Bone marrow (tissue), 2 donors: ENCODE measurements around the gene KRTAP19-3.
"Not testable (repeated sequence)": the region's sequence is repeated elsewhere in the genome, so short reads cannot be mapped to it uniquely, and the experiment has no call there.

Source experiments
- DNase-seq, 2 donors: peaks; one replicate each; lab custom pipeline; 2025; lab: John Stamatoyannopoulos, UW

Gene KRTAP19-3

DNA sequence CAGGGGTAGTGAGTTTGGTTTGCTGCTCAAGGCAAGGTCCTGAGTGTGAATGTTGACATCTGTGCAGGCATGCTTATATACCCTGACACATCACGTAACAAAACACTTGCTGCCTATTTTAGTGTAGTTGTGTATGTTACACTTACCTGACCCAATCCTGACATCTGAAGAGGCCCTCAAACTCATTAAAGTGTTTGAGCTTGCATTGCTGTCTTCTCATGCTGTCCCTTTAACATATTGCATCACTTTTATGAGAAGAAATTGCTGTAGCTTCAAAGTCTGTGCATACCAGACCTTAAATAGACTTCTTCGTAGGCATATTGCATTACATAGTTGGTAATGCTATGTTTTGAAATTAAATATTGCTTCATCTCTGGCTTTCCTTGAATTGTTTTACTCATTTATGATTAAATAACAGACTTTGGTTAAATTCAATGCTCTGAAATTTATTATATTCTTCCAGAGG, at the start of gene KRTAP19-3:
TSS of gene KRTAP19-3 (minus strand) at position 51 of the 466 bp plus-strand sequence. CDS start 56 bp downstream, outside the sequence.
- DNase-seq = no peak

GRCh38 chr21:30518876-30519275, 27.1 kb upstream of the KRTAP19-3 start:
- DNase-seq = no peak

- no peak for DNase-seq
These were observed 23.9 kb upstream of the KRTAP19-3 start for GRCh38 chr21:30515681-30516080.

DNA sequence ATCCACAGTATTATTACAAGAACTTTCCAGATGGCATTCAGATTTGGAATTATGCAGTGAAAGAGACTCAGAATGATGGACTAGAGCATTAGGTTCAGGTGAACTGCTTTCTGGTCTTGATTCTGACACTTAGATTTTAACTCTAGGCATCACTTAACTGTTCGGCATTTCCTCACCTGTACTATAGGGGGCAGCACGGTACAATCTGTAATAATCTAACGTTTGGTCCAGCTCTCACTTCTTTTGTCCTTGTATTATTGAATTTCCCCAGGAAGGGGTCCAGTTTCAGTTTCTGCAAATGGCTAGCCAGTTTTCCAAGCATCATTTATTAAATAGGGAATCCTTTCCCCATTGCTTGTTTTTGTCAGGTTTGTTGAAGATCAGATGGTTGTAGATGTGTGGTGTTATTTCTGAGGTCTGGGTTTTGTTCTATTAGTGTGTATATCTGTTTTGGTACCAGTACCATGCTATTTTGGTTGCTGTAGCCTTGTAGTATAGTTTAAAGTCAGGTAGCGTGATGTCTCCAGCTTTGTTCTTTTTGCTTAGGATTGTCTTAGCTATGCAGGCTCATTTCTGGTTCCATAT, 13.9 kb upstream of the KRTAP19-3 start:
- DNase-seq = not testable (repeated sequence)

- DNase-seq = no peak
These were observed 10.2 kb upstream of the KRTAP19-3 start, which contains the start of gene KRTAP19-5 for GRCh38 chr21:30502041-30502440. TSS of gene KRTAP19-5 (minus strand) at chr21:30502141. CDS start at chr21:30502090, 51 bp downstream.

DNA sequence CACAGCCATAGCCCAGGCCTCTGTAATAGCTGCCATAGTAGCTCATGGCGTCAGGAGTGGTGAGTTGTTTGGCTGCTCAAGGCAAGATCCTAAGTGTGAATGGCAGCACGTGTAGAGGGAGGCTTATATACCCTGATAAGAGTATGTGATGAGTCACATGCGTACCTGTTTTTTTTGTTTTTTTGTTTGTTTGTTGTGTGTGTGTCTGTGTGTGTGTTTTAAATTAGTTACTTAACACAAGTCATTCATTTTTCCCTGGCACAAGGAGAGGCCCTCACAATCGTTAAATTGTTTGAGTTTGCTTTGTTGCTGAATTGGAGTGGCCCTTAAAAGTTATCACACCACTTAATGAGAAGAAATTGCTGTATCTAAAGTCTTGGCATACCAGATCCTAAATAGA, 5.3 kb upstream of the KRTAP19-3 start, which contains the start of gene KRTAP19-4:
TSS of gene KRTAP19-4 (minus strand) at position 101 of the 400 bp plus-strand sequence. CDS start at position 46, 55 bp downstream.
- DNase-seq = no peak

- no peak for DNase-seq
These were observed 4.5 kb downstream of the KRTAP19-3 start, which contains the start of gene KRTAP19-2 for GRCh38 chr21:30487336-30487735. TSS of gene KRTAP19-2 (minus strand) at chr21:30487436. CDS start at chr21:30487348, 88 bp downstream.

DNA sequence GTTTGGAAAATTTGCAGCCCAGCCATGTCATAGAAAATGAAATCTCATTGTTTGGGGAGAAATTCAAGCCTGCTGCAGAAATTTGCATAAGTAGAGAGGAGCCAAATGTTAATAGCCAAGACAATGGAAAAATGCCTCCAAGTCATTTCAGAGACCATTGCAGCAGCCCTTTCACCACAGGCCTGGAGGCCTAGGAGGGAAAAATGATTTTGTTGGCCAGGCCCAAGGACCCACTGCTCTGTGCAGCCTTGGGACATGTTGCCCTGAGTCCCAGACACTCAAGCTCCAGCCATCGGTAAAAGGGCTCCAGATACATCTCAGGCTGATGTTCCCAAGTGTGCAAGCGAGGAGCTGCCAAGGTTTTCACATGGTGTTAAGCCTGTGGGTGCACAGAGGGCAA, 5.6 kb downstream of the KRTAP19-3 start:
- DNase-seq = no peak

DNA sequence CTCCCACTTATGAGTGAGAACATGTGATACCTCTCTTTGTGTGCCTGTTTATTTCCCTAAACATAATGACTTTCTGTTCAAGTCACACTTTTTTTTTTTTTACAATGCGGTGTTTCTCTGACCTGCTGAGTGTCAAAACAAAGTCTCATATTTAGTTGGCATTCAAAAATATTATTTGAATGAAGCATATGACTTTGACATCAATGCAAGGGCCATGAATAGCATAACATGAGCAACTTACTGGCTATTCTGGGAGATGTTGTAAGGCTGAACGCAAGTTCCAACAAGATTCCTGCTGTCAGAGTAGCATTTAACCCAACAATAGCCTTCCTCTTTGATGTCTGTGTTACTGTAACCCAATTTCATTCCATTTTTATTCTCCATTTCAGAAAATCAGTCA, 9.7 kb downstream of the KRTAP19-3 start:
- DNase-seq = no peak

DNA sequence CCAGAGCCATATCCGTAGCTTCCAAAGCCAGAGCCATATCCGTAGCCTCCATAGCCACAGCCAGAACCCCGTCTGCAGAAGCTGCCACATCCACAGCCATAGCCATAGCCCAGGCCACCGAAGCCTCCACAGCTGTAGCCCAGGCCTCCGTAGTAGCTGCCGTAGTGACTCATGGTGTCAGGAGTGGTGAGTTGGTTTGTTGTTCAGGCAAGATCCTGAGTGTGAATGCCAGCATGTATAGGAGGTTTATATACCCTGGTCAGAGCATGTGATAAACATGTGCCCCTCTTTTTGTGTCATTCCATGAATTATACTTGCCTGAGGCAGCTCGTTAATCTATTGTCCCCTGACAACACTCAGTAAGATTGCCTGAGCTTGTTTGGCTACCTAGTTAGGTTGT, 11.7 kb downstream of the KRTAP19-3 start, which contains the start of gene KRTAP19-1:
TSS of gene KRTAP19-1 (minus strand) at position 223 of the 400 bp plus-strand sequence. CDS start at position 173, 50 bp downstream.
- no peak for DNase-seq

- DNase-seq = no peak
These were observed 12.6 kb downstream of the KRTAP19-3 start for GRCh38 chr21:30479259-30479658.

GRCh38 chr21:30478004-30478403, 13.8 kb downstream of the KRTAP19-3 start:
- no peak for DNase-seq

GRCh38 chr21:30468900-30469714, 22.7 kb downstream of the KRTAP19-3 start:
- no peak for DNase-seq

DNA sequence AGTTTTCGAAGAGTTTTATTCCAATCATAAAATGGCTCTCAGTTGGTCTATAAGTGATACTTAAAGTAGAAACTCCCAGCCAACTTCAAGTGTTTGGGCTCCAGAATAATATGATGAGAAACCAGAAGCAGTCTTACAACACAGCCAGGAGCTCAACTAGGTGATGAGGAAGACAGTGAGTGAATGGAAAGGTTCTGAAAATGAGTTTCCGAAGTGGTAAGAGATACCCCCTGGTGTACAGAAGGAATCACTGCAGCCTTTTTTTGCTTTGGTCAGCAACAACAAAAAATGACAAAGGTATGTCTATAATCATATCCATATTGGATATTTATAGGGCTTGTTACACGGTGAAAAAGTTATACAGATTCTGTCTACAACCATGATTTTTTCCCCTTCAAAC, 28.1 kb downstream of the KRTAP19-3 start:
- DNase-seq = no peak

DNA sequence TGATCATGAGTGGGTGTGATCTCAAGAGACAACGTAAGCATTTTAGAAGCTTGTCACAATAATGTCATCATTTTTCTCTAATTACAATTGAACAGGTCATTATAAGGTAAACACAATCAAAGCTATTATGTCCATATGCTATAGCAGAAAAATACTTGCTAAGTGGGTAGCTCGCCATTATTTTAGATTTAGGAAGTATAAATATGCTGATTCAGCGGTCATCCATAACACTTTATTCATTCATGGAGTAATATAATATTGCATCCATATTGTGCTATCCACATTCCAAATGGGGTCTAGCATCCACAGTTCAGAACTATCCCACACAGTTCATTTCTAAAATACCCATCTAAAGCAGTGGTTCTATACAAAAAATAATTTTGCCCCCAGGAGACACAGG, 43.3 kb downstream of the KRTAP19-3 start:
- no peak for DNase-seq

GRCh38 chr21:30447056-30447455, 44.8 kb downstream of the KRTAP19-3 start:
- no peak for DNase-seq

GRCh38 chr21:30444204-30444603, 47.6 kb downstream of the KRTAP19-3 start:
- no peak for DNase-seq

DNA sequence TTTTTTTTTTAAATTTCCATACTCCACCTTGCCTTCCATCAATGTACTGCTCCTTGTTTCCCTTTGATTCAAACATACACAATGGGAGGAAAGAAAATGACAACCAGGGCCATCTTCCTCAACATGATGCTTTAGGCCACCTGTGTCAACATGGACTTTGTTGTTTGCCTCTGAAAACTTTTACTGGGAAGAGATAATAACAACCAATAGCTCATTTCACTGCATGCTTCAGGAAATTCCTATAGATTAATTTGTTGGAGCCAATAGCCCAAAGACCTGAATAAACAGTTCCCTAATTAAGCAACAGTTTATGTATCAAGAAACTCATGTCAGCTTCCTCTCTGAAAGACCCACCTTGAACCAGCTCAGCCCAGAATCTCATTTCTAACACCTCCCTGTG, 48.6 kb downstream of the KRTAP19-3 start:
- no peak for DNase-seq
